GM18858 (cell line): Measurements from ENCODE around the gene FGD6.
"Not testable (repeated sequence)": the region's sequence is repeated elsewhere in the genome, so short reads cannot be mapped to it uniquely, and the experiment has no call there.

ENCODE experiments used
- ATAC-seq: cut with Tn5 transposase; IDR thresholded peaks from one replicate; pipeline ENCODE4 v1.9.1; 2021; ENCODE audit not compliant: unreplicated experiment

FGD6 gene

GRCh38 chr12:95205685-95206084 lies 11.6 kb downstream of the FGD6 start:
- no peak for ATAC-seq

GRCh38 chr12:95205016-95205624 lies 12.1 kb downstream of the FGD6 start:
- ATAC-seq, result no peak

GRCh38 chr12:95204141-95204866 lies 13.0 kb downstream of the FGD6 start:
- ATAC-seq, result no peak

GRCh38 chr12:95203487-95204030 lies 13.7 kb downstream of the FGD6 start:
- no peak for ATAC-seq

- no peak for ATAC-seq
Observed at GRCh38 chr12:95202691-95203486, 14.4 kb downstream of the FGD6 start.

- no peak for ATAC-seq
Observed at GRCh38 chr12:95201056-95201670, 16.1 kb downstream of the FGD6 start.

GRCh38 chr12:95200128-95200894 lies 17.0 kb downstream of the FGD6 start:
- ATAC-seq, result no peak

- ATAC-seq, result peak; percentile 57
Observed at GRCh38 chr12:95198914-95199313, 18.4 kb downstream of the FGD6 start.

GRCh38 chr12:95197636-95198035 lies 19.6 kb downstream of the FGD6 start:
- ATAC-seq, result no peak

- ATAC-seq, result not testable (repeated sequence)
Observed at GRCh38 chr12:95196875-95197569, 20.2 kb downstream of the FGD6 start.

- no peak for ATAC-seq
Observed at GRCh38 chr12:95195122-95195521, 22.1 kb downstream of the FGD6 start.

- ATAC-seq, result no peak
Observed at GRCh38 chr12:95193139-95193538, 24.1 kb downstream of the FGD6 start.

GRCh38 chr12:95192271-95192670 lies 25.0 kb downstream of the FGD6 start:
- no peak for ATAC-seq

GRCh38 chr12:95191060-95191696 lies 26.1 kb downstream of the FGD6 start:
- no peak for ATAC-seq

- no peak for ATAC-seq
Observed at GRCh38 chr12:95187865-95188415, 29.3 kb downstream of the FGD6 start.

- ATAC-seq, result no peak
Observed at GRCh38 chr12:95185854-95186253, 31.4 kb downstream of the FGD6 start.

- no peak for ATAC-seq
Observed at GRCh38 chr12:95185072-95185471, 32.2 kb downstream of the FGD6 start.

GRCh38 chr12:95184121-95184520 lies 33.1 kb downstream of the FGD6 start:
- ATAC-seq, result no peak

- no peak for ATAC-seq
Observed at GRCh38 chr12:95182868-95183415, 34.3 kb downstream of the FGD6 start.
